B cell (primary cell): Measurements from ENCODE around the gene IL1RAPL1. TPM values are rescaled to one million over a fixed set of nuclear protein-coding genes. Genes with fewer than 3 reads are reported as not detected.

Source experiments
- ATAC-seq: fragments of 200-7000 bp; cut with Tn5 transposase; one replicate; pipeline ENCODE4 v1.10.0; 2021; ENCODE audit warnings: low read depth, mild to moderate bottlenecking, moderate number of reproducible peaks, moderate library complexity
- CTCF ChIA-PET: fragments of 350-600 bp; sonication (Branson Sonifier 250); formaldehyde crosslinking; loops from one replicate; lab custom pipeline; 2021; ENCODE audit warnings: antibody characterized with exemption, inconsistent platforms; lab: Charles Lee
- POLR2A ChIA-PET: fragments of 350-600 bp; sonication (Branson Sonifier 250); formaldehyde crosslinking; loops from one replicate; lab custom pipeline; 2021; ENCODE audit warnings: antibody characterized with exemption; lab: Charles Lee
- DNase-seq: peaks from one replicate; pipeline ENCODE4 v3.0.0; 2013
- H2AFZ ChIP-seq: 2 replicates; pipeline ENCODE4 v1.6.1; 2012; ENCODE audit warnings: mild to moderate bottlenecking, low read depth, low read length; ENCODE audit not compliant: insufficient read depth, poor library complexity, severe bottlenecking
- H3K27ac ChIP-seq, 2 donors: 1 replicate in 1 of 2; 2 replicates in 1 of 2; pipeline ENCODE4 v1.5.1; 2012 to 2013; ENCODE audit warnings: low read length in 2 of 2, mild to moderate bottlenecking in 2 of 2, moderate library complexity in 1 of 2
- H3K27me3 ChIP-seq, 4 experiments: fragments of 200-600 bp in 1 of 4; sonication (generic) in 1 of 4; replicated peaks in 1 of 4; 1 replicate in 2 of 4; 2 replicates in 2 of 4; pipeline versions ENCODE4 v1.6.1 to v1.7.0; 2013 to 2016; ENCODE audit warnings: low read length in 3 of 4, mild to moderate bottlenecking in 2 of 4, mixed read lengths in 1 of 4, moderate library complexity in 1 of 4; ENCODE audit not compliant: insufficient read depth in 4 of 4, control insufficient read depth in 3 of 4; ENCODE audit errors: control extremely low read depth in 1 of 4
- H3K36me3 ChIP-seq, 2 experiments: replicated peaks in 1 of 2; 1 replicate in 1 of 2; 2 replicates in 1 of 2; pipeline versions ENCODE4 v1.6.1 to v1.7.1; 2013; ENCODE audit warnings: low read length in 1 of 2; ENCODE audit not compliant: insufficient read depth in 2 of 2, control insufficient read depth in 1 of 2; ENCODE audit errors: control extremely low read depth in 1 of 2, extremely low read depth in 1 of 2
- H3K4me1 ChIP-seq, 2 donors: fragments of 200-600 bp in 1 of 2; sonication (generic) in 1 of 2; 1 replicate in 1 of 2; 2 replicates in 1 of 2; pipeline versions ENCODE4 v1.5.1 to v1.6.1; 2013 to 2017; ENCODE audit warnings: low read length in 2 of 2; ENCODE audit not compliant: control insufficient read depth in 2 of 2, insufficient read depth in 2 of 2
- H3K4me2 ChIP-seq: replicated peaks from 2 replicates; pipeline ENCODE3; 2012; ENCODE audit warnings: mild to moderate bottlenecking, low read depth, low read length; ENCODE audit not compliant: poor library complexity, severe bottlenecking
- H3K4me3 ChIP-seq, 5 experiments: fragments of 200-600 bp in 1 of 5; sonication (generic) in 1 of 5; 1 replicate in 3 of 5; 2 replicates in 2 of 5; pipeline versions ENCODE4 v1.5.1 to v1.7.0; 2011 to 2016; ENCODE audit warnings: low read length in 4 of 5, mild to moderate bottlenecking in 4 of 5, low read depth in 2 of 5, control low read depth in 1 of 5, moderate library complexity in 1 of 5; ENCODE audit not compliant: insufficient read depth in 1 of 5; ENCODE audit errors: control extremely low read depth in 1 of 5, extremely low read depth in 1 of 5
- H3K79me2 ChIP-seq: fragments of 200-600 bp; sonication (generic); one replicate; pipeline ENCODE4 v1.6.0; 2016; ENCODE audit warnings: low read length; ENCODE audit not compliant: control insufficient read depth, insufficient read depth
- H3K9ac ChIP-seq: fragments of 200-600 bp; sonication (generic); 2 replicates; pipeline ENCODE4 v1.6.1; 2017; ENCODE audit warnings: mild to moderate bottlenecking, low read length, moderate library complexity
- H3K9me3 ChIP-seq, 3 donors: one replicate each; pipeline versions ENCODE4 v1.6.1 to v1.7.1; 2013; ENCODE audit warnings: low read length in 2 of 3; ENCODE audit not compliant: control insufficient read depth in 2 of 3, insufficient read depth in 1 of 3; ENCODE audit errors: control extremely low read depth in 1 of 3
- H4K20me1 ChIP-seq: 2 replicates; pipeline ENCODE4 v1.6.0; 2012; ENCODE audit warnings: mild to moderate bottlenecking, low read length; ENCODE audit not compliant: insufficient read depth, control insufficient read depth, poor library complexity, severe bottlenecking
- H3K27ac Mint-ChIP-seq: one replicate; pipeline ENCODE4 v1.8.0; 2021; ENCODE audit warnings: mixed read lengths
- H3K27me3 Mint-ChIP-seq: one replicate; pipeline ENCODE4 v1.8.0; 2021; ENCODE audit warnings: mixed read lengths
- H3K4me1 Mint-ChIP-seq: one replicate; pipeline ENCODE4 v1.8.0; 2021; ENCODE audit warnings: mixed read lengths
- H3K4me3 Mint-ChIP-seq: one replicate; pipeline ENCODE4 v1.8.0; 2021; ENCODE audit warnings: mixed read lengths
- H3K9me3 Mint-ChIP-seq: one replicate; pipeline ENCODE4 v1.8.0; 2022; ENCODE audit warnings: mixed read lengths; ENCODE audit not compliant: insufficient read depth
- EZH2 ChIP-seq: IDR thresholded peaks from 2 replicates; pipeline ENCODE4 v1.6.1; 2012; ENCODE audit warnings: borderline replicate concordance, low read depth, mild to moderate bottlenecking, moderate library complexity, low read length; ENCODE audit not compliant: insufficient read depth, poor library complexity, severe bottlenecking
- WGBS: methylation state at CpG from one replicate; pipeline ENCODE4 v1.1.5; 2013; ENCODE audit warnings: missing lambda C conversion rate; ENCODE audit not compliant: insufficient coverage; 5-methylcytosine and 5-hydroxymethylcytosine counted together
- intact Hi-C: fragments of 100-400 bp; cut with micrococcal nuclease; formaldehyde crosslinking; loops from one replicate; pipeline ENCODE4 v1.10.0; 2022
- polyA plus RNA-seq: library from polyadenylated mRNA; depleted of rRNA; stranded (reverse); fragments of >200 nt; gene quantifications from 2 replicates; pipeline ENCODE4 v1.2.3, GENCODE V29; 2012
- total RNA-seq, 2 donors: library from RNA; stranded (reverse); fragments of 120-200 nt in 1 of 2; gene quantifications; 1 replicate in 1 of 2; 2 replicates in 1 of 2; pipeline versions ENCODE4 v1.2.3 to v1.2.4, GENCODE V29; 2013 to 2022
- TF ChIP-seq, protein P1 (sequence below): fragments of 200-600 bp; IDR thresholded peaks from one replicate; pipeline ENCODE4 v1.8.0; 2022; ENCODE audit warnings: antibody characterized with exemption, mild to moderate bottlenecking

The IL1RAPL1 gene
- total and polyA plus RNA-seq, 2 donors (not counting 1 experiment from before 2014, with no cell fraction given) = not detected

DNA sequence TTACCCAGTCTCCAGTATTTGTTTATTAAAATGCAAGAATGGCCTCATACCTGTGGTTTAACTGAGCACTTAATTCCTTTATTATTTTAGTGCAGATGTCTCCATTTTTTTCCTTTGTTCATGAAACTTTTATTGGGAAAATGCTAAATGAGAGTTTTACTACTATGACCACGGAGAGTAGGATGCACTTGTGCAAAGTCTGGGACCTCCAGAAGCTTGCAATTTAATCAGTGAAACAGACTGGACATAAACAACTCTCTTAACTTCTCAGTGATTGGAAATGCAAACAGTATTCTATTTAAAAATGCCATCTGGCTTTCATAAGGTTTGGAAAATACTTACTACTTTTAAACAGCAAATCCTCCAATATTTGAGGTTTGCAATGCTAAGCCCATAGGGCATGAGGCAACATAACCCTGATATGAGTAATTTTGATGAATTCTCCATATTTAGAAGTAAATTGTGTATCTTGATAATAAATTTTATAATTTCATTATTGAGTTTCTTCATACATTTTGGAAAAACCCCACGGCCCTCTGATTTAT is 909.5 kb downstream of the IL1RAPL1 start:
- no peak overlapping the region for H3K27ac Mint-ChIP-seq
- no peak for TF ChIP-seq EZH2
- TF ChIP-seq, protein P1, sequence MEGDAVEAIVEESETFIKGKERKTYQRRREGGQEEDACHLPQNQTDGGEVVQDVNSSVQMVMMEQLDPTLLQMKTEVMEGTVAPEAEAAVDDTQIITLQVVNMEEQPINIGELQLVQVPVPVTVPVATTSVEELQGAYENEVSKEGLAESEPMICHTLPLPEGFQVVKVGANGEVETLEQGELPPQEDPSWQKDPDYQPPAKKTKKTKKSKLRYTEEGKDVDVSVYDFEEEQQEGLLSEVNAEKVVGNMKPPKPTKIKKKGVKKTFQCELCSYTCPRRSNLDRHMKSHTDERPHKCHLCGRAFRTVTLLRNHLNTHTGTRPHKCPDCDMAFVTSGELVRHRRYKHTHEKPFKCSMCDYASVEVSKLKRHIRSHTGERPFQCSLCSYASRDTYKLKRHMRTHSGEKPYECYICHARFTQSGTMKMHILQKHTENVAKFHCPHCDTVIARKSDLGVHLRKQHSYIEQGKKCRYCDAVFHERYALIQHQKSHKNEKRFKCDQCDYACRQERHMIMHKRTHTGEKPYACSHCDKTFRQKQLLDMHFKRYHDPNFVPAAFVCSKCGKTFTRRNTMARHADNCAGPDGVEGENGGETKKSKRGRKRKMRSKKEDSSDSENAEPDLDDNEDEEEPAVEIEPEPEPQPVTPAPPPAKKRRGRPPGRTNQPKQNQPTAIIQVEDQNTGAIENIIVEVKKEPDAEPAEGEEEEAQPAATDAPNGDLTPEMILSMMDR = no peak

DNA sequence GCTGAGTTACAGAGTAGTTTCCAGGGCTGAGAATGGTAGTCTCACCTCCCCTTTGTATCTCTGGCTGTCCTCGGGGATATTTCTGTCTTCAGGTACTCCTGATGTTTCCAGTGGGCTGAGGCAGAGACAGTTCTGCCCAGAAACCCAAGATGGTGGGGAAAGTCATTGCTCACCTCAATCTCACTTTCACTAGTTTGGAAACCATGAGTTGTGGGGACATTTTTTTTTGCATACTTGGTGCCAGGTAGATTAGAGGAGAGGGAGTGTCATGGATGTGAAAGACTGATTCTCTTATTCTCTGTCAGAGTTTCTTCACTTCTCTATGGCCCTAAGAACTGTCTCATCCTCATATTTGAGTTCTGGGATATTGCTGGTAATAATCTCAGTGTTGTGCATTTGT is 919.5 kb downstream of the IL1RAPL1 start:
- Histone ChIP-seq H3K36me3 (no peaks in the 10 kb centered on the region), H3K27me3 (no peaks in the 10 kb centered on the region), H3K79me2 (no peaks in the 10 kb centered on the region), H2AFZ (no peak overlapping the region), H3K4me3 (no peak overlapping the region), H3K27ac (no peak overlapping the region), H3K9me3 (no peaks in the 10 kb centered on the region), H3K9ac (no peak overlapping the region), H3K4me2 (no peak overlapping the region), H3K4me1 (no peaks in the 10 kb centered on the region), H4K20me1 (no peaks in the 10 kb centered on the region)
- Mint-ChIP-seq H3K4me1 (no peaks in the 10 kb centered on the region), H3K4me3 (no peak overlapping the region), H3K27me3 (no peaks in the 10 kb centered on the region), H3K9me3 (no peaks in the 10 kb centered on the region), H3K27ac (no peak overlapping the region)
- ATAC-seq (no peak), DNase-seq (no peak)
- POLR2A ChIA-PET = no interaction called here
- CTCF ChIA-PET = no interaction called here
- no peak for TF ChIP-seq EZH2
- TF ChIP-seq, protein P1 = no peak
- WGBS = no CpG with 5 or more reads among the region's 1 CpG
- intact Hi-C loops = no loop called here

More for the DNA sequence above, 909.5 kb downstream of the IL1RAPL1 start:
- Histone ChIP-seq H3K4me3 (no peak overlapping the region), H3K9me3 (no peaks in the 10 kb centered on the region), H2AFZ (no peak overlapping the region), H3K4me1 (no peaks in the 10 kb centered on the region), H3K4me2 (no peak overlapping the region), H4K20me1 (no peaks in the 10 kb centered on the region), H3K27ac (no peak overlapping the region), H3K27me3 (no peaks in the 10 kb centered on the region), H3K36me3 (no peaks in the 10 kb centered on the region), H3K79me2 (no peaks in the 10 kb centered on the region), H3K9ac (no peak overlapping the region)
- no CpG with 5 or more reads among the region's 2 CpGs for WGBS
- Mint-ChIP-seq H3K27me3 (no peaks in the 10 kb centered on the region), H3K9me3 (no peaks in the 10 kb centered on the region), H3K4me3 (no peak overlapping the region), H3K4me1 (no peaks in the 10 kb centered on the region)
- intact Hi-C loops = no loop called here
- ChIA-PET POLR2A (no interaction called here), CTCF (no interaction called here)
- no peak for DNase-seq
- ATAC-seq = no peak
